ENCODE results near the gene LRP5. TPM values are rescaled to one million over a fixed set of nuclear protein-coding genes. Genes with fewer than 3 reads are reported as not detected.

The LRP5 gene
- total RNA-seq, 1 donor from 2014 or later: 65.0 TPM

DNA sequence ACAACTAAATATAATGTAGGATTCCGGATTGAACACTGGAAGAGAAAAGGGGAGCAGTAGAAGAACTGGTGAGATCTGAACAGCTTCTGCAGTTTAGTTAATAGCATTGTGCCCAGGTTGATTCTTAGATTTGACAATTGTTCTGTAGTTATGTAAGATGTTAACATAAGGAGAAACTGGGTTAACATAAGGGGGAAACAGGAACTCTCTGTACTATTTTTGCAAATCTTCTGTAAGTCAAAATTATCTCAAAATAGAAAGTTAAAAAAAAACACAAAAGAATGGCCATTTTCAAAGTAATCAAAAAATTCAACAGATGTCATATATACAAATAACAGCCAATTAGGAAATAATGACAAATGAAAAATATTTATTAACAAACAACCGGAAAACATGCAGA lies 18.7 kb upstream of the LRP5 start:
- Mint-ChIP-seq H3K27me3 (no peaks in the 10 kb centered on the region), H3K36me3 (no peaks in the 10 kb centered on the region), H3K9me3 (no peaks in the 10 kb centered on the region), H3K4me1 (ENCODE audit: unreplicated experiment) (no peaks in the 10 kb centered on the region), H3K27ac (no peak overlapping the region), H3K4me3 (no peak overlapping the region)
- TF ChIP-seq, protein P1, sequence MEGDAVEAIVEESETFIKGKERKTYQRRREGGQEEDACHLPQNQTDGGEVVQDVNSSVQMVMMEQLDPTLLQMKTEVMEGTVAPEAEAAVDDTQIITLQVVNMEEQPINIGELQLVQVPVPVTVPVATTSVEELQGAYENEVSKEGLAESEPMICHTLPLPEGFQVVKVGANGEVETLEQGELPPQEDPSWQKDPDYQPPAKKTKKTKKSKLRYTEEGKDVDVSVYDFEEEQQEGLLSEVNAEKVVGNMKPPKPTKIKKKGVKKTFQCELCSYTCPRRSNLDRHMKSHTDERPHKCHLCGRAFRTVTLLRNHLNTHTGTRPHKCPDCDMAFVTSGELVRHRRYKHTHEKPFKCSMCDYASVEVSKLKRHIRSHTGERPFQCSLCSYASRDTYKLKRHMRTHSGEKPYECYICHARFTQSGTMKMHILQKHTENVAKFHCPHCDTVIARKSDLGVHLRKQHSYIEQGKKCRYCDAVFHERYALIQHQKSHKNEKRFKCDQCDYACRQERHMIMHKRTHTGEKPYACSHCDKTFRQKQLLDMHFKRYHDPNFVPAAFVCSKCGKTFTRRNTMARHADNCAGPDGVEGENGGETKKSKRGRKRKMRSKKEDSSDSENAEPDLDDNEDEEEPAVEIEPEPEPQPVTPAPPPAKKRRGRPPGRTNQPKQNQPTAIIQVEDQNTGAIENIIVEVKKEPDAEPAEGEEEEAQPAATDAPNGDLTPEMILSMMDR (conservative IDR thresholded peaks at IDR 0.05): no peak
- DNase-seq (ENCODE audit: extremely low spot score, unreplicated experiment): no peak

DNA sequence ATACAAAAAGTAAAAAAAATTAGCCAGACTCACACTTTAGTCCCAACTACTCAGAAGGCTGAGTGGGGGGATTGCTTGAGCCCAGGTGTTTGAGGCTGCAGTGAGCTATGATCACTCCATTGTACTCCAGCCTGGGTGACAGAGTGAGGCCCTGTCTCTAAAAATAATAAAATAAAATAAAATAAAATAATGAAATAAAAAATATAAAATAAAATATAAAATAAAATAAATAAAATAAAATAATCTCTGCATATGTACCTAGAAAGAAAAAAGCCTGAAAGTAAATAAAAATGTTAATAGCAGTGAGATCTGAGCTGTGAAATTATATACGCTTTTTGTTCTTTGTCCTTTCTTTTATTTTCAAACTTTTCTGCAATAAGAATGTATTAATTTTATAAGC lies 17.1 kb upstream of the LRP5 start:
- H3K27ac Mint-ChIP-seq: no peak overlapping the region
- H3K4me1 Mint-ChIP-seq (ENCODE audit: unreplicated experiment): no peaks in the 10 kb centered on the region
- H3K4me3 Mint-ChIP-seq: no peak overlapping the region
- H3K36me3 Mint-ChIP-seq: no peaks in the 10 kb centered on the region
- TF ChIP-seq, protein P1 (conservative IDR thresholded peaks at IDR 0.05): no peak
- DNase-seq (ENCODE audit: extremely low spot score, unreplicated experiment): no peak
- H3K9me3 Mint-ChIP-seq: no peaks in the 10 kb centered on the region
- H3K27me3 Mint-ChIP-seq: no peaks in the 10 kb centered on the region

DNA sequence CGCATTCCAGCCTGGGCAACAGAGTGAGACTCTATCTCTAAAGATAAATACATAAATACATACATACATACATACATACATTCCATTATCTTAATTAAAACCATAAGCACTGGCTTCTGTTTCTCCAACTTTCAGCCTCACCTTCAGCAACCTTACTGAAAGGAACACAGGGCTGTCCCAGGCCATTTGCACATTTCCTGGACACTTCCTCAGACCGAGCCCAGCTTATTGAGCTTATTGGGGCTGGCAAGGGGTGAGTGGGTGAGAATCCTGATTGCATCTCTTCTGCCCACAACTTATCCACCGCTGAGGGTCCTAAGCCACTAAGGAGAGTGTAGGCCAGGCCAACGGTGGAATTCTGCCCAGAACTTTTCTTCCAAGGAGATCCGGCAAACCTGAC lies 16.5 kb upstream of the LRP5 start:
- no peak for DNase-seq (ENCODE audit: extremely low spot score, unreplicated experiment)
- no peaks in the 10 kb centered on the region for H3K4me1 Mint-ChIP-seq (ENCODE audit: unreplicated experiment)
- no peaks in the 10 kb centered on the region for H3K36me3 Mint-ChIP-seq
- H3K4me3 Mint-ChIP-seq: no peak overlapping the region
- H3K27ac Mint-ChIP-seq: no peak overlapping the region
- H3K27me3 Mint-ChIP-seq: no peaks in the 10 kb centered on the region
- TF ChIP-seq, protein P1 (conservative IDR thresholded peaks at IDR 0.05): no peak
- no peaks in the 10 kb centered on the region for H3K9me3 Mint-ChIP-seq

DNA sequence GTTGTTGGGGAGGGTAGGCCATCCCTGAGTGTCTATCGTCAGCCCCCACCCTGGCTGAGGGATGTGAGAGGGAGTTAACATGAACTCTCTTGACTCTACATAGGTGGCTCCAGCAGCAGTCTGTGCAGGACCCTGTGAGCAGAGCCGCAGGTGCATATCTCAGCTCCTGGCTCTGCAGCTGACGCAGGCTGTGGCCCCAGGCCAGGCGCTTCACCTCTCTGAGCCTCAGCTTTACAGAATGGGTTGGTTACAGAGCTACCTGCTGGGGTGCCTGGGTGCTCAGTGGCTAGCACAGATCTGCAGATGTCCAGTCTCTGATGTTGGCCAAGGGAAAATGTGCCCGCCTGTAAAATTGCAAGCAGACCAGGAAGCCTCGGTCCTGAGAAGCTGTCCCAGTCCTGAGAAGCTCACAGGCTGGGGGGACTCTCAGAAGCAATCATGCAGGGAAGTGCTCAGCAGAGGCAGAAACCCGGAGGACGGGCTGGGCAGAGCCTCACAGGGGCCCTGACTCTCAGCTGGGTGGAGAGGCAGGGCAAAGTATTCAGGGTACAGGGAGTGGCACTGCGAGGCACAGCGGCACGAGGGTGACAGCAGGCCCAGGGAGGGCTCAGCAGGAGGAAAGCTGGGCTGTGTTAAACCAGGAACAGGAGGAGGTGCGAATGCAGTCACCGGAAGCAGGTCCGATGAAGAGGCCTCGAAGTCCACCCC lies 15.9 kb upstream of the LRP5 start:
- DNase-seq (ENCODE audit: extremely low spot score, unreplicated experiment): no peak
- H3K36me3 Mint-ChIP-seq: no peaks in the 10 kb centered on the region
- TF ChIP-seq, protein P1 (conservative IDR thresholded peaks at IDR 0.05): no peak
- no peaks in the 10 kb centered on the region for H3K9me3 Mint-ChIP-seq
- H3K27me3 Mint-ChIP-seq: no peaks in the 10 kb centered on the region
- no peak overlapping the region for H3K4me3 Mint-ChIP-seq
- H3K4me1 Mint-ChIP-seq (ENCODE audit: unreplicated experiment): no peaks in the 10 kb centered on the region
- no peak overlapping the region for H3K27ac Mint-ChIP-seq

DNA sequence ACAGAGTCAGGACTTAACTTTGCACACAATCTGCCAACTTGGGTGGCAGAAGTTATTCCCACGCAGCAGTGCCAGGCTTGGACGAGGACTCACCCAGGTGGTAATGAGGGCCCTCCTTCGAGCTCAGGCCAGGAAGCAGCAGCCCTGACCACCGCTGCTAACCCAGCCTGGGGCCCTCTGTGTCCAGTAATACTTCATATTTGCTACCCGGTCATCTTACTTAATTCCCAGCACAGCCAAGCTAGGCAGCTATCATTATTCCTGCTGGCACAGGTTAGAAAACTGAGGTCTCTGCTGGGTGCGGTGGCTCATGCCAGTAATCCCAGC lies 15.4 kb upstream of the LRP5 start:
- H3K27me3 Mint-ChIP-seq: no peaks in the 10 kb centered on the region
- TF ChIP-seq, protein P1 (conservative IDR thresholded peaks at IDR 0.05): no peak
- H3K4me1 Mint-ChIP-seq (ENCODE audit: unreplicated experiment): no peaks in the 10 kb centered on the region
- DNase-seq (ENCODE audit: extremely low spot score, unreplicated experiment): no peak
- H3K9me3 Mint-ChIP-seq: no peaks in the 10 kb centered on the region
- no peaks in the 10 kb centered on the region for H3K36me3 Mint-ChIP-seq
- H3K4me3 Mint-ChIP-seq: no peak overlapping the region
- no peak overlapping the region for H3K27ac Mint-ChIP-seq

DNA sequence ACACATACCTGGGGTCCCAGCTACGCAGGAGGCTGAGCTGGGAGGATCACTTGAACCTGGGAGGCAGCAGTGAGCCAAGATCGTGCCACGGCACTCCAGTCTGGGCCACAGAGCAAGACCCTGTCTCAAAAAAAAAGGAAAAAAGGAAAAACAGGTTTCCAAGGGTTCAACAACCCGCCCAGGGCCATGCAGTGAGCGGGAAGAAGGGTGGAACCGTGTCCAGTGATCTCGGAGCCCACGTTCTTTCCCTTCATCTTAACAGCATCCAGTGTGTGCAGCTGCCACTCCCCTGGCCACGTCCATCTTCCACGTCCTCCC lies 14.9 kb upstream of the LRP5 start:
- H3K36me3 Mint-ChIP-seq: no peaks in the 10 kb centered on the region
- TF ChIP-seq, protein P1 (conservative IDR thresholded peaks at IDR 0.05): no peak
- no peaks in the 10 kb centered on the region for H3K27me3 Mint-ChIP-seq
- no peak overlapping the region for H3K27ac Mint-ChIP-seq
- no peak for DNase-seq (ENCODE audit: extremely low spot score, unreplicated experiment)
- no peaks in the 10 kb centered on the region for H3K4me1 Mint-ChIP-seq (ENCODE audit: unreplicated experiment)
- H3K9me3 Mint-ChIP-seq: no peaks in the 10 kb centered on the region
- H3K4me3 Mint-ChIP-seq: no peak overlapping the region

Data from type B pancreatic cell (in vitro differentiated cells).